IMR-90 (cell line): ENCODE results near the gene GLO1. TPM values are rescaled to one million over a fixed set of nuclear protein-coding genes. Genes with fewer than 3 reads are reported as not detected.

Experiments used
- ATAC-seq: fragments of 200-7000 bp; cut with Tn5 transposase; 2 replicates; pipeline ENCODE4 v1.9.1; 2020; ENCODE audit warnings: low read depth, mild to moderate bottlenecking, moderate library complexity
- BruUV-seq: library from RNA; stranded (reverse); fragments of 400-500 nt; replicated peaks from 2 replicates; lab custom pipeline; 2021; lab: Mats Ljungman, UMichigan
- CTCF ChIA-PET: fragments of 300-600 bp; formaldehyde crosslinking; extraction: SDS; loops from one replicate; lab custom pipeline; 2021; ENCODE audit warnings: antibody characterized with exemption; lab: Yijun Ruan, JAX
- POLR2A ChIA-PET: fragments of 300-600 bp; sonication (Branson Sonifier 250); formaldehyde crosslinking; loops from one replicate; lab custom pipeline; 2022; ENCODE audit warnings: antibody characterized with exemption; ENCODE audit not compliant: unreplicated experiment; lab: Charles Lee
- DNase-seq: peaks from one replicate; pipeline ENCODE4 v3.0.0; 2013
- H2AFZ ChIP-seq: replicated peaks from 2 replicates; pipeline ENCODE3; 2013; ENCODE audit warnings: low read length, mild to moderate bottlenecking; ENCODE audit not compliant: poor library complexity
- H2AK5ac ChIP-seq: 2 replicates; pipeline ENCODE4 v1.6.1; 2013; ENCODE audit warnings: low read depth, low read length, inconsistent platforms
- H2AK9ac ChIP-seq: replicated peaks from 2 replicates; pipeline ENCODE3; 2013; ENCODE audit warnings: mild to moderate bottlenecking, low read depth, low read length, moderate library complexity; ENCODE audit not compliant: poor library complexity
- H2BK120ac ChIP-seq: 2 replicates; pipeline ENCODE4 v1.6.1; 2013; ENCODE audit warnings: low read depth, low read length, inconsistent platforms
- H2BK15ac ChIP-seq: 3 replicates; pipeline ENCODE4 v1.6.1; 2013; ENCODE audit warnings: low read depth, low read length, inconsistent platforms
- H2BK20ac ChIP-seq: 2 replicates; pipeline ENCODE4 v1.6.1; 2013; ENCODE audit warnings: low read depth, mild to moderate bottlenecking, inconsistent platforms, low read length, moderate library complexity
- H2BK5ac ChIP-seq: 2 replicates; pipeline ENCODE4 v1.6.1; 2013; ENCODE audit warnings: mild to moderate bottlenecking, low read depth, low read length, inconsistent platforms; ENCODE audit not compliant: poor library complexity, severe bottlenecking
- H3K14ac ChIP-seq: replicated peaks from 2 replicates; pipeline ENCODE4 v1.6.1; 2013; ENCODE audit warnings: low read depth, low read length, inconsistent platforms
- H3K18ac ChIP-seq: 2 replicates; pipeline ENCODE4 v1.6.1; 2013; ENCODE audit warnings: low read depth, low read length, control low read depth
- H3K23ac ChIP-seq: 2 replicates; pipeline ENCODE4 v1.6.1; 2013; ENCODE audit warnings: low read depth, low read length, inconsistent platforms
- H3K27ac ChIP-seq: 2 replicates; pipeline ENCODE4 v1.5.1; 2013; ENCODE audit warnings: mild to moderate bottlenecking, control low read depth, low read length; ENCODE audit not compliant: insufficient read depth
- H3K27me3 ChIP-seq: 2 replicates; pipeline ENCODE4 v1.6.1; 2013; ENCODE audit warnings: low read length; ENCODE audit not compliant: control insufficient read depth, insufficient read depth
- H3K36me3 ChIP-seq: 2 replicates; pipeline ENCODE4 v1.6.1; 2013; ENCODE audit warnings: low read length, mixed read lengths; ENCODE audit not compliant: control insufficient read depth, insufficient read depth
- H3K4ac ChIP-seq: 2 replicates; pipeline ENCODE4 v1.6.1; 2013; ENCODE audit warnings: low read depth, low read length, inconsistent platforms
- H3K4me1 ChIP-seq: 2 replicates; pipeline ENCODE4 v1.6.1; 2013; ENCODE audit warnings: low read length, mixed read lengths; ENCODE audit not compliant: control insufficient read depth, insufficient read depth
- H3K4me2 ChIP-seq: 2 replicates; pipeline ENCODE4 v1.6.1; 2013; ENCODE audit warnings: low read depth, mild to moderate bottlenecking, control low read depth, low read length, moderate library complexity
- H3K4me3 ChIP-seq: 2 replicates; pipeline ENCODE4 v1.5.1; 2013; ENCODE audit warnings: low read depth, mild to moderate bottlenecking, control low read depth, low read length, moderate library complexity; ENCODE audit not compliant: insufficient read depth
- H3K56ac ChIP-seq: 2 replicates; pipeline ENCODE4 v1.6.1; 2013; ENCODE audit warnings: low read length, inconsistent platforms; ENCODE audit not compliant: insufficient read depth; ENCODE audit errors: extremely low read depth
- H3K79me1 ChIP-seq, 2 experiments: 2 replicates each; pipeline ENCODE4 v1.6.1; 2013; ENCODE audit warnings: low read length in 2 of 2, inconsistent platforms in 1 of 2, low read depth in 1 of 2
- H3K9ac ChIP-seq: 2 replicates; pipeline ENCODE4 v1.6.1; 2013; ENCODE audit warnings: low read depth, low read length, control low read depth
- H3K9me1 ChIP-seq: 2 replicates; pipeline ENCODE4 v1.6.1; 2013; ENCODE audit warnings: low read length, inconsistent platforms; ENCODE audit not compliant: insufficient read depth
- H3K9me3 ChIP-seq: 2 replicates; pipeline ENCODE4 v1.6.1; 2013; ENCODE audit warnings: low read length; ENCODE audit not compliant: control insufficient read depth, insufficient read depth
- H4K20me1 ChIP-seq: 2 replicates; pipeline ENCODE4 v1.6.1; 2013; ENCODE audit warnings: low read length, inconsistent platforms; ENCODE audit not compliant: insufficient read depth
- H4K5ac ChIP-seq: 2 replicates; pipeline ENCODE4 v1.6.1; 2013; ENCODE audit warnings: mild to moderate bottlenecking, low read depth, low read length, control low read depth
- H4K8ac ChIP-seq, 2 experiments: 2 replicates each; pipeline ENCODE4 v1.6.1; 2013; ENCODE audit warnings: low read depth in 2 of 2, low read length in 2 of 2, control low read depth in 1 of 2, inconsistent platforms in 1 of 2
- H4K91ac ChIP-seq: 2 replicates; pipeline ENCODE4 v1.6.1; 2013; ENCODE audit warnings: low read depth, low read length, inconsistent platforms; ENCODE audit not compliant: insufficient read depth
- BHLHE40 ChIP-seq: fragments of 150-350 bp; IDR thresholded peaks from 2 replicates; pipeline ENCODE4 v1.6.1; 2016; ENCODE audit warnings: mild to moderate bottlenecking, low read depth, low read length
- CEBPB ChIP-seq: IDR thresholded peaks from 2 replicates; pipeline ENCODE4 v1.6.1; 2012; ENCODE audit warnings: low read depth, low read length, improper control_type of control experiment
- CHD1 ChIP-seq: IDR thresholded peaks from 2 replicates; pipeline ENCODE4 v1.6.1; 2012; ENCODE audit warnings: low read depth, low read length, improper control_type of control experiment
- CTCF ChIP-seq: conservative IDR thresholded peaks from 2 replicates; pipeline ENCODE4 v1.5.1; 2012; ENCODE audit warnings: mild to moderate bottlenecking, low read depth, low read length, improper control_type of control experiment
- MAFK ChIP-seq: IDR thresholded peaks from 2 replicates; pipeline ENCODE4 v1.6.1; 2012; ENCODE audit warnings: low read depth, low read length, improper control_type of control experiment
- NFE2L2 ChIP-seq: fragments of 150-350 bp; IDR thresholded peaks from 2 replicates; pipeline ENCODE4 v1.6.1; 2016; ENCODE audit warnings: low read depth, mild to moderate bottlenecking, low read length
- POLR2A ChIP-seq: IDR thresholded peaks from 2 replicates; pipeline ENCODE4 v1.6.1; 2012; ENCODE audit warnings: mild to moderate bottlenecking, low read depth, low read length
- RAD21 ChIP-seq: IDR thresholded peaks from 2 replicates; pipeline ENCODE4 v1.6.1; 2012; ENCODE audit warnings: low read length, improper control_type of control experiment
- RCOR1 ChIP-seq: IDR thresholded peaks from 2 replicates; pipeline ENCODE4 v1.6.1; 2012; ENCODE audit warnings: mild to moderate bottlenecking, low read length, improper control_type of control experiment; ENCODE audit not compliant: insufficient replicate concordance
- RFX5 ChIP-seq: IDR thresholded peaks from 2 replicates; pipeline ENCODE4 v1.8.0; 2012; ENCODE audit warnings: low read depth, mild to moderate bottlenecking, low read length, moderate library complexity
- USF2 ChIP-seq: fragments of 150-350 bp; IDR thresholded peaks from 2 replicates; pipeline ENCODE4 v1.6.1; 2017; ENCODE audit warnings: mild to moderate bottlenecking, antibody characterized with exemption, low read length, low read depth
- WGBS, 2 experiments: methylation state at CpG; one replicate each; pipeline versions ENCODE4 v1.1.5 to v1.1.7; 2013; ENCODE audit warnings: missing lambda C conversion rate in 2 of 2; ENCODE audit not compliant: insufficient read length in 1 of 2; ENCODE audit errors: extremely low coverage in 2 of 2; 5-methylcytosine and 5-hydroxymethylcytosine counted together
- dilution Hi-C: fragments of 300-500 bp; cut with HindIII; formaldehyde crosslinking; loops from one replicate; pipeline ENCODE4 v1.14.3; 2018; ENCODE audit warnings: low sequenced_read_pairs; ENCODE audit not compliant: unreplicated experiment
- in situ Hi-C: fragments of 300-500 bp; cut with MboI; formaldehyde crosslinking; loops from 3 replicates; pipeline ENCODE4 v1.14.3; 2019; ENCODE audit warnings: low sequenced_read_pairs, inconsistent platforms, mixed read lengths
- intact Hi-C: fragments of 100-400 bp; cut with micrococcal nuclease; formaldehyde crosslinking; loops from 2 replicates; pipeline ENCODE4 v1.10.0; 2022
- polyA plus RNA-seq, 3 experiments: library from polyadenylated mRNA; depleted of rRNA; stranded (reverse); fragments of >200 nt; gene quantifications; 2 replicates each; pipeline ENCODE4 v1.2.3, GENCODE V29; 2012; ENCODE audit warnings: low replicate concordance in 1 of 3
- total RNA-seq: library from RNA; depleted of rRNA; stranded (reverse); fragments of >200 nt; gene quantifications from 2 replicates; pipeline ENCODE4 v1.2.3, GENCODE V29; 2012

The GLO1 gene
- total and polyA plus RNA-seq, 2 of the 4 experiments (the other 2 are of a cell fraction): 65.1 to 111 TPM

- Histone ChIP-seq H3K23ac (no peak overlapping the region), H2BK120ac (no peak overlapping the region), H3K4me2 (no peak overlapping the region), H3K79me1 (peaks cover 12 to 28% of the 10 kb centered on the region in 2 experiments), H3K9me3 (peaks cover 5% of the 10 kb centered on the region; the same call in 1 of the 2 replicates), H2AK5ac (no peak overlapping the region), H2AK9ac (no peak overlapping the region), H2AFZ (no peak overlapping the region), H3K36me3 (0 out of 2 replicates have a peak, but pooled peaks cover 1% of the 10 kb centered on the region), H2BK15ac (no peak overlapping the region), H3K27me3 (peaks cover 3% of the 10 kb centered on the region), H4K20me1 (peaks cover 8% of the 10 kb centered on the region; the same call in 1 of the 2 replicates), H3K27ac (no peak overlapping the region), H4K8ac (no peak overlapping the region), H3K4ac (no peak overlapping the region), H3K56ac (no peak overlapping the region), H3K9me1 (no peaks in the 10 kb centered on the region), H3K18ac (no peak overlapping the region), H3K4me1 (no peaks in the 10 kb centered on the region), H3K4me3 (no peak overlapping the region), H3K9ac (no peak overlapping the region), H3K14ac (no peak overlapping the region), H2BK20ac (no peak overlapping the region), H4K91ac (no peak overlapping the region), H2BK5ac (no peak overlapping the region), H4K5ac (no peak overlapping the region)
- in situ Hi-C loops: no loop called here
- ATAC-seq: no peak
- intact Hi-C loops: no loop called here
- DNase-seq: no peak
- dilution Hi-C loops: no loop called here
- BruUV-seq: no TSS peak
- ChIA-PET CTCF (no interaction called here), POLR2A (no interaction called here)
- WGBS, 2 experiments: no CpG with 5 or more reads among the region's 3 CpGs
- TF ChIP-seq POLR2A (no peak), RCOR1 (no peak), USF2 (no peak), CHD1 (no peak), NFE2L2 (no peak), BHLHE40 (no peak), RFX5 (no peak), CTCF (no peak), CEBPB (no peak), RAD21 (no peak), MAFK (no peak)
These were observed 1.4 kb downstream of the GLO1 start for GRCh38 chr6:38701551-38701950.
